ENCODE data around the gene LRCH4. TPM values are rescaled to one million over a fixed set of nuclear protein-coding genes. Genes with fewer than 3 reads are reported as not detected.

Gene LRCH4
- total and polyA plus RNA-seq, 2 donors (not counting 3 experiments of a cell fraction or from before 2014, with no cell fraction given), result 32.1 to 56.1 TPM

DNA sequence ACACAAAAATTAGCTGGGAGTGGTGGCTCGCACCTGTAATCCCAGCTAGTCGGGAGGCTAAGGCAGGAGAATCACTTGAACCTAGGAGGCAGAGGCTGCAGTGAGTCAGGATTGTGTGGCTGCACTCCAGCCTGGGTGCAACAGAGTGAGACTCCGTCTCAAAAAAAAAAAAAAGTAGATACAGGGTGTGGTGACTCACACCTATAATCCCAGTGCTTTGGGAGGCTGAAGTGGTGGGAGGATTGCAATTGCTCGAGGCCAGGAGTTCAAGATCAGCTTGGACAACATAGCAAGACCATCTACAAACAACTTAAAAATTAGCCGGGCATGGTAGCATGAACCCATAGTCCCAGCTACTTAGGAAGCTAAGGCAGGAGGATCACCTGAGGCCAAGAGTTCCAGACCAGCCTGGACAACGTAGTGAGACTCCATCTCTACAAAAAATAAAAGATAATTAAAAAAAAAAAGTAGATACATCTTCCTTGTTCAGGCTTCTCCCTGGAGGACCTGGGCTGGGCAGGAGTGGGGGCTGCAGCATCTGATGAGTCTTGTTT, 28.5 kb upstream of the LRCH4 start:
- no peak for TF ChIP-seq POLR2AphosphoS5 (IDR thresholded peaks at IDR 0.05; ENCODE audit: insufficient read depth, low read depth, low read length)
- no peak for TF ChIP-seq POLR2A (IDR thresholded peaks at IDR 0.05; ENCODE audit: low read depth, low read length)
- TF ChIP-seq MYC (IDR thresholded peaks at IDR 0.05; ENCODE audit: low read depth, low read length), result no peak
- TF ChIP-seq FOS (IDR thresholded peaks at IDR 0.05; ENCODE audit: borderline replicate concordance, insufficient read depth, low read length), result no peak
- no peak for TF ChIP-seq EZH2 (IDR thresholded peaks at IDR 0.05; ENCODE audit: borderline replicate concordance, low read depth, low read length, severe bottlenecking)
- no peak for TF ChIP-seq JUN (IDR thresholded peaks at IDR 0.05; ENCODE audit: borderline replicate concordance, insufficient read depth, insufficient read length, low read depth)
- TF ChIP-seq CTCF (IDR thresholded peaks at IDR 0.05; ENCODE audit: extremely low read depth in 1 of 2, insufficient read depth in 1 of 2, low read depth in 1 of 2, low read length in 2 of 2), result no peak
- no peak for TF ChIP-seq MAX (IDR thresholded peaks at IDR 0.05; ENCODE audit: insufficient read depth, insufficient read length)
- no peak for TF ChIP-seq GATA2 (IDR thresholded peaks at IDR 0.05; ENCODE audit: insufficient read depth, insufficient read length, low read depth, low read length)
- dilution Hi-C loops (cut with MboI; ENCODE audit: extremely low pct_ligation_motif_present, low sequenced_read_pairs), result no loop called here
- Histone ChIP-seq H2AFZ (ENCODE audit: low read depth, low read length) (no peak overlapping the region), H3K4me3 (replicated peaks in 1 of 3; ENCODE audit: insufficient read depth in 1 of 3, low read depth in 1 of 3, low read length in 3 of 3) (no peak overlapping the region), H3K27ac (ENCODE audit: insufficient read depth, low read depth, low read length) (no peak overlapping the region), H3K36me3 (ENCODE audit: control insufficient read depth in 2 of 2, extremely low read depth in 1 of 2, insufficient read depth in 2 of 2, low read length in 2 of 2) (no peaks in the 10 kb centered on the region), H3K27me3 (ENCODE audit: control insufficient read depth in 2 of 2, insufficient read depth in 2 of 2, low read length in 2 of 2) (no peaks in the 10 kb centered on the region), H3K4me2 (ENCODE audit: insufficient read depth, low read length) (no peak overlapping the region), H3K9me3 (replicated peaks; ENCODE audit: control insufficient read depth, insufficient read depth, low read length) (no peaks in the 10 kb centered on the region), H3K79me2 (ENCODE audit: control insufficient read depth, insufficient read depth, low read length) (no peaks in the 10 kb centered on the region), H3K4me1 (ENCODE audit: control insufficient read depth, extremely low read depth, insufficient read depth, low read length) (peaks cover 9% of the 10 kb centered on the region), H3K9ac (replicated peaks; ENCODE audit: extremely low read depth, insufficient read depth, low read length) (no peak overlapping the region), H3K9me1 (replicated peaks; ENCODE audit: control insufficient read depth, extremely low read depth, insufficient read depth, low read length) (no peaks in the 10 kb centered on the region), H4K20me1 (replicated peaks; ENCODE audit: control insufficient read depth, extremely low read depth, insufficient read depth, low read length) (no peaks in the 10 kb centered on the region)
- POLR2A ChIA-PET, result no interaction called here
- FAIRE-seq (no peak), DNase-seq (ENCODE audit: low read depth, low spot score) (no peak)
- BruUV-seq (replicated peaks), result no TSS peak
- intact Hi-C loops (cut with micrococcal nuclease), result no loop called here
- CTCF ChIA-PET, result interaction anchor here (1.0 to 3.6 kb wide), 3 partner anchors 15 to 55 kb away, joined by 4 to 21 read pairs (median 9); no protein-coding TSS in a partner anchor
